HEK293T (cell line): Measurements from ENCODE around the gene SEC14L1.

Experiments
- CTCF ChIA-PET: fragments of 350-600 bp; formaldehyde crosslinking; extraction: SDS; loops from one replicate; lab custom pipeline; 2021; ENCODE audit warnings: antibody characterized with exemption, inconsistent platforms; lab: Yijun Ruan, JAX
- POLR2A ChIA-PET: fragments of 350-600 bp; formaldehyde crosslinking; extraction: SDS; loops from one replicate; lab custom pipeline; 2020; ENCODE audit warnings: antibody characterized with exemption, inconsistent platforms; lab: Yijun Ruan, JAX
- DNase-seq: peaks from one replicate; pipeline ENCODE4 v3.0.0; 2012; ENCODE audit warnings: mixed read lengths; ENCODE audit errors: extremely low spot score
- ARNT ChIP-seq: fragments of 450-650 bp; IDR thresholded peaks from 2 replicates; pipeline ENCODE4 v1.6.1; 2017; ENCODE audit warnings: mild to moderate bottlenecking
- BHLHE40 ChIP-seq: fragments of 450-650 bp; IDR thresholded peaks from 2 replicates; pipeline ENCODE4 v1.6.1; 2016; ENCODE audit warnings: mild to moderate bottlenecking, moderate library complexity, borderline replicate concordance
- CTBP1 ChIP-seq: fragments of 450-650 bp; IDR thresholded peaks from 2 replicates; pipeline ENCODE4 v1.6.1; 2016; ENCODE audit warnings: borderline replicate concordance
- ELF4 ChIP-seq: fragments of 450-650 bp; IDR thresholded peaks from 2 replicates; pipeline ENCODE4 v1.6.1; 2017; ENCODE audit warnings: antibody characterized with exemption
- FOXA1 ChIP-seq: fragments of 450-650 bp; IDR thresholded peaks from 2 replicates; pipeline ENCODE4 v1.6.1; 2016; ENCODE audit warnings: mild to moderate bottlenecking
- FOXK2 ChIP-seq: fragments of 450-650 bp; IDR thresholded peaks from 2 replicates; pipeline ENCODE4 v1.6.1; 2016; ENCODE audit warnings: mild to moderate bottlenecking
- FOXM1 ChIP-seq: fragments of 450-650 bp; IDR thresholded peaks from 2 replicates; pipeline ENCODE4 v1.6.1; 2017; ENCODE audit warnings: mild to moderate bottlenecking, borderline replicate concordance
- HDGF ChIP-seq: fragments of 450-650 bp; IDR thresholded peaks from 2 replicates; pipeline ENCODE4 v1.6.1; 2017; ENCODE audit warnings: antibody characterized with exemption, borderline replicate concordance
- L3MBTL2 ChIP-seq: fragments of 450-650 bp; conservative IDR thresholded peaks from 2 replicates; pipeline ENCODE4 v1.6.1; 2016; ENCODE audit warnings: mild to moderate bottlenecking
- LEF1 ChIP-seq: fragments of 450-650 bp; IDR thresholded peaks from 2 replicates; pipeline ENCODE4 v1.6.1; 2017; ENCODE audit warnings: mild to moderate bottlenecking, borderline replicate concordance
- NFRKB ChIP-seq: fragments of 450-650 bp; IDR thresholded peaks from 2 replicates; pipeline ENCODE4 v1.6.1; 2016; ENCODE audit warnings: mild to moderate bottlenecking, moderate library complexity
- SP1 ChIP-seq: fragments of 450-650 bp; IDR thresholded peaks from 2 replicates; pipeline ENCODE4 v1.6.1; 2017
- SUZ12 ChIP-seq: fragments of 450-650 bp; IDR thresholded peaks from 2 replicates; pipeline ENCODE4 v1.6.1; 2016; ENCODE audit warnings: mild to moderate bottlenecking
- TARDBP ChIP-seq: fragments of 450-650 bp; IDR thresholded peaks from 2 replicates; pipeline ENCODE4 v1.6.1; 2016
- ZNF384 ChIP-seq: fragments of 450-650 bp; IDR thresholded peaks from 2 replicates; pipeline ENCODE4 v1.6.1; 2016
- TF ChIP-seq, protein P1 (sequence below): fragments of 450-650 bp; IDR thresholded peaks from 2 replicates; pipeline ENCODE4 v1.6.1; 2016

The SEC14L1 gene

DNA sequence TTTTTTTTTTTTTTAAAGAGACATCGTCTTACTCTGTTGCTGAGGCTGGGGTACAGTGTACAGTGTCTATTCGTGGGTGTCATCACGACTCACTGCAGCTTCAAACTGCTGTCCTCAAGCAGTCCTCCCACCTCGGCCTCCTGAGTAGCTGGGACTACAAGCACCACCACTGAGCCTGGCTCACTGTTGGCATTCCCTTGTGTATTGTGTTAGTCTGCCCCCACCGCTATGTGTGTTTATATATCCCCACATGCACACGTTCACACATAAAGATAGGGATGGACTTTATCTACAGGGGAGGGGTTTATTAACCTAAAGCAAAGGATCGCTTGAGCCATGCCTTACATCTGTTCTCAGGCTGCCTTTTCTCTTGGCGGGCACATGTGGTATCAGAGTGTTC is 63.8 kb downstream of the SEC14L1 start:
- POLR2A ChIA-PET, result no interaction called here
- TF ChIP-seq, protein P1, sequence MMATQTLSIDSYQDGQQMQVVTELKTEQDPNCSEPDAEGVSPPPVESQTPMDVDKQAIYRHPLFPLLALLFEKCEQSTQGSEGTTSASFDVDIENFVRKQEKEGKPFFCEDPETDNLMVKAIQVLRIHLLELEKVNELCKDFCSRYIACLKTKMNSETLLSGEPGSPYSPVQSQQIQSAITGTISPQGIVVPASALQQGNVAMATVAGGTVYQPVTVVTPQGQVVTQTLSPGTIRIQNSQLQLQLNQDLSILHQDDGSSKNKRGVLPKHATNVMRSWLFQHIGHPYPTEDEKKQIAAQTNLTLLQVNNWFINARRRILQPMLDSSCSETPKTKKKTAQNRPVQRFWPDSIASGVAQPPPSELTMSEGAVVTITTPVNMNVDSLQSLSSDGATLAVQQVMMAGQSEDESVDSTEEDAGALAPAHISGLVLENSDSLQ, result no peak
- TF ChIP-seq L3MBTL2 (no peak), TARDBP (no peak), SUZ12 (no peak), HDGF (no peak), LEF1 (no peak), SP1 (no peak), FOXA1 (no peak), NFRKB (no peak), ARNT (no peak)
- CTCF ChIA-PET, result no interaction called here
- DNase-seq, result no peak

DNA sequence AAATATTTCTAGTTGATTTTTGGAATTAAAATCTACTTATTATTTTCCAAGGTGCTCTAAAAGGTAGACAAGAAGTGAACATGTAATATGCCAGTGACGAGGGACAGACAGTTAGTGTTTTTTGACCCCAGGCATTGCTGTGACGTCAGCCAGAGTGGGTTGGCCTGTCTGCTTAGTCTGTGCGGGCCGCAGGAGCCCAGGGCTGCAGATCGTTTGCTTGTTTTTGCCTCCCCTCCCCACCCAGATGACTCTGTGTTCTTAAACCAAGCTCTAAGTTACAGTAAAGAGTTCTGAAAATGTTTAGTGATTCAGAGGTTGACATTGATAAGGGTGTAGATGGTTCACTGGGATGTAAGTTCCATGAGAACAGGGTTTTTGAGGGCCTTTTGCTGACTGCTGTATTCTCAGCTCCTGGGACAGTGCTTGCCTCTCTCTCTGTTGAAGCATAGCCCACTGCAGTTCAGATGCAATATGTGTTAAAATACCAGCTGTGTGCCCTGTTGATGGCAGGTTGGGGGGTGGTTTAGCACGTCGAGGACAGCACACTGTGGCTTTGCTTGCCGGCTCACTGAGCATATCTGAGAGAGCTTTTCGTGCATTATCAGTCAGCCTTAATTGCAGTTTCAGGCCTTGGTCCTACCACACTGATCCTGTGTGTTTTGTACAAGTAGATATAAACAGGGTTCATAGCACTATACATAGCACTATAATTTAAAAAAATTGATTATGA is 64.8 kb downstream of the SEC14L1 start:
- TF ChIP-seq FOXA1 (no peak), CTBP1 (no peak), BHLHE40 (no peak), ZNF384 (no peak), HDGF (no peak), ELF4 (no peak), L3MBTL2 (no peak), LEF1 (no peak), ARNT (no peak), NFRKB (no peak)
- TF ChIP-seq, protein P1, result no peak
- POLR2A ChIA-PET, result no interaction called here
- CTCF ChIA-PET, result interaction anchor here (0.6 kb wide), 1 partner anchor 115 kb away, joined by 3 read pairs; no protein-coding TSS in a partner anchor
- DNase-seq, result no peak

DNA sequence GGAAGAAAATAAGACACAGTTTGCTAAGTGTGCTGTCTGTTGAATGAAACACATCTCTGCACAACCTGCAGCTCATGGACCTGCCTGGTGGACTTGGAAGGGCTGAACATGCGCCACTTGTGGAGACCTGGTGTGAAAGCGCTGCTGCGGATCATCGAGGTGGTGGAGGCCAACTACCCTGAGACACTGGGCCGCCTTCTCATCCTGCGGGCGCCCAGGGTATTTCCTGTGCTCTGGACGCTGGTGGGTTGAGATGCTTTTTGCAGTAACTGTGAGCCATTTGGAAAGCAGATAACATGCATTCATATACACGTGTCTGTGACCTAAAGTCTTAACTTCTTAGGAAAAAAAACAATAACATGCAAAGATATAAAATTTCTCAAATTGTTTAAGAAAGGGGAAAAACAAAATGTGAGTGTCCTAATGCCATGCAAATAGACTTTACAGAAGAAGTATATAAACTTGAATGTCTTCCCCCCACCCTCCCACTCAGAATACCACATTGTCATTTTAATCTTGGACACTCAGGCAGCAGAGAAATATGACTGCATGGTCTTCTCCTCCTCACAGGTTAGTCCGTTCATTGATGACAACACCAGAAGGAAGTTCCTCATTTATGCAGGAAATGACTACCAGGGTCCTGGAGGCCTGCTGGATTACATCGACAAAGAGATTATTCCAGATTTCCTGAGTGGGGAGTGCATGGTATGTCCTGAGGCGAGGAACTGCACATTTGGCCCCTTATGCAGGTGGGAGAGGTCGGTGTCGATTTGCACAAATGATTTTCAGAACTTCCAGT is 65.6 kb downstream of the SEC14L1 start:
- ChIA-PET CTCF (interaction anchor here (0.6 kb wide), 1 partner anchor 116 kb away, joined by 3 read pairs; no protein-coding TSS in a partner anchor), POLR2A (no interaction called here)
- no peak for DNase-seq
- no peak for TF ChIP-seq SUZ12
- TF ChIP-seq FOXM1, result no peak
- no peak for TF ChIP-seq NFRKB
- no peak for TF ChIP-seq HDGF
- no peak for TF ChIP-seq ZNF384
- TF ChIP-seq BHLHE40, result no peak
- no peak for TF ChIP-seq TARDBP
- TF ChIP-seq SP1, result no peak
- no peak for TF ChIP-seq FOXA1
- no peak for TF ChIP-seq FOXK2
- no peak for TF ChIP-seq LEF1
- TF ChIP-seq ELF4, result no peak
- no peak for TF ChIP-seq L3MBTL2
- TF ChIP-seq ARNT, result no peak
- TF ChIP-seq, protein P1, result no peak
- TF ChIP-seq CTBP1, result no peak

DNA sequence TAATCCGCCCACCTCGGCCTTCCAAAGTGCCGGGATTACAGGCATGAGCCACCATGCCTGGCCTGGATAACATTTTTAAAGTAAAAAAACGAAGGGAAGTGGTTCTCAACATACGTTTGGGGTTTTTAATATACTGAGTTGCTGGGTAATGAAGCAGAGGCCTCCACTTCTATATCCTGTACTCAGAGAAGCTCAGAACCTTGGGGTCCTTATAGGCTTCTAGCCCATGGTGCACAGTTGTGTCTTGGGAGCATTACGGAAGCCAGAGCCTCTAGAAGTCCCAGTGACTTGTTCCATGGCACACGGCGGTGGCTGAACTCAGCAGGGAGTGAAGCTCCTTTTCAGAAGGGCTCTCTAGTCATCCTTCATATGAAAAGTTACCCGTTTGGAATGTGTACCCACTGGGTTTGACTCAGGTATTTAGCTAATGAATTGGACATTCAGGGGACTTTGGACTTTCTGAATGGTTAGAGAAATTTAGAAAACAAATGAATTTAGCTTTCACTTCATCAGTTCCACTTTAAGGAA is 67.0 kb downstream of the SEC14L1 start:
- DNase-seq, result no peak
- no peak for TF ChIP-seq ELF4
- no peak for TF ChIP-seq SP1
- no peak for TF ChIP-seq L3MBTL2
- TF ChIP-seq ARNT, result no peak
- TF ChIP-seq FOXA1, result no peak
- TF ChIP-seq FOXM1, result no peak
- no peak for TF ChIP-seq HDGF
- TF ChIP-seq CTBP1, result no peak
- TF ChIP-seq LEF1, result no peak
- TF ChIP-seq, protein P1, result no peak
- TF ChIP-seq FOXK2, result no peak
- no peak for TF ChIP-seq NFRKB
- no peak for TF ChIP-seq SUZ12
- no peak for TF ChIP-seq ZNF384
- POLR2A ChIA-PET, result interaction anchor here (1.7 kb wide), 1 partner anchor 68 kb away, joined by 7 read pairs; the partner anchor contains the start of gene SEC14L1
- CTCF ChIA-PET, result no interaction called here
